Choroid plexus epithelial cell (primary cell): ENCODE data around the gene TPCN2.

Experiments used
- DNase-seq: peaks from one replicate; pipeline ENCODE4 v3.0.0-alpha.2; 2010; ENCODE audit warnings: low read depth
- H3K4me3 ChIP-seq: 2 replicates; pipeline ENCODE4 v1.5.1; 2011; ENCODE audit warnings: low read depth, mild to moderate bottlenecking, control low read depth, low read length, moderate library complexity
- CTCF ChIP-seq: conservative IDR thresholded peaks from 2 replicates; pipeline ENCODE4 v1.5.1; 2011; ENCODE audit warnings: low read depth, mild to moderate bottlenecking, control low read depth, inconsistent platforms, low read length, moderate library complexity

Gene TPCN2

GRCh38 chr11:69104212-69104855, 55.6 kb downstream of the TPCN2 start:
- no peak for DNase-seq
- no peak for TF ChIP-seq CTCF
- no peak overlapping the region for H3K4me3 ChIP-seq

- DNase-seq = no peak
- no peak overlapping the region for H3K4me3 ChIP-seq
- TF ChIP-seq CTCF = no peak
Measured at GRCh38 chr11:69104856-69105395, 56.2 kb downstream of the TPCN2 start.

GRCh38 chr11:69105461-69106030, 56.8 kb downstream of the TPCN2 start:
- no peak for TF ChIP-seq CTCF
- DNase-seq = no peak
- H3K4me3 ChIP-seq = no peak overlapping the region

GRCh38 chr11:69106031-69106811, 57.5 kb downstream of the TPCN2 start:
- no peak overlapping the region for H3K4me3 ChIP-seq
- no peak for TF ChIP-seq CTCF

DNA sequence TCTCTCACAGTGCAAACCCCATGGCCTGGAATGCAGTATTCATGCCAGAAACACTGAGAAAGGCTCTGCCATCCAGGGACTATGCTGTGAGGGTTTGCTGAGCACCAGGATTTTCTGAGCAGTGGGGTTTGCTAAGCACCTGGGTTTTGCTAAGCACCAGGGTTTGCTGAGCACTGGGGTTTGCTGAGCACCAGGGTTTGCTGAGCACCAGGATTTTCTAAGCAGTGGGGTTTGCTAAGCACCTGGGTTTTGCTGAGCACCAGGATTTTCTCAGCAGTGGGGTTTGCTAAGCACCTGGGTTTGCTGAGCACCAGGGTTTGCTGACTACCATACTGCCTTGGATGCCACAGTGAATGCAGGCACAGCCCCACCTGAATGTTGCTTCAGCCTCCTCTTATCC, 58.7 kb downstream of the TPCN2 start:
- H3K4me3 ChIP-seq = no peak overlapping the region
- no peak for DNase-seq
- TF ChIP-seq CTCF = no peak

More at GRCh38 chr11:69106031-69106811, 57.5 kb downstream of the TPCN2 start:
- no peak for DNase-seq

- no peak overlapping the region for H3K4me3 ChIP-seq
- DNase-seq = no peak
- no peak for TF ChIP-seq CTCF
Measured at GRCh38 chr11:69108030-69108429, 59.3 kb downstream of the TPCN2 start.
